ENCODE data around the gene TMED6. TPM values are rescaled to one million over a fixed set of nuclear protein-coding genes. Genes with fewer than 3 reads are reported as not detected.

TMED6 gene
- total RNA-seq, 1 experiment from 2014 or later: 0.91 TPM

DNA sequence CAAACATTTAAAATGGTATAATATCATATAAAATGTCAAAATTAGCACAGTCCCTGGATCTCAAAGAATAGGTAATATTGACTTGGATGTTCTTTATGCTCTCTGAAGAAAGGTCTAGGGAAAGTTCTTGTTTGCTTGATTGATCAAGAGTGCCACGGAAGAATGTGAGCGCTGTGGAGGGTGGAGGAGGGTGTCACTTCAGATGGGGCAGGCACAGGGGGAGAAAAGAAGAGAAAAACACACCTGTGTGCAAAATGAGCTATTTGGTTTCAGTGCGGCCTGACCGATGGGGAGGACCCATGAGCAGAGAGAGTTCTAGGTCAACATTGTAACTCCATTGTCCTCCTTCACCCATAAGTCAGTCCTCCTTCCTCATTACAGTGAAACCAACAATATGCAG lies 49.3 kb downstream of the TMED6 start:
- ChIA-PET RAD21 (ENCODE audit: low non-redundant PET in 1 of 2, low total read pairs in 2 of 2, uncharacterized antibody in 2 of 2, unreplicated experiment in 2 of 2) (no interaction called here), CTCF (no interaction called here), POLR2A (interaction anchor here (1.1 kb wide), 1 partner anchor 13 kb away, joined by 3 read pairs; no protein-coding TSS in a partner anchor)
- no peaks in the 10 kb centered on the region for H3K27me3 ChIP-seq (ENCODE audit: insufficient read depth, low read length)
- TF ChIP-seq, protein P1, sequence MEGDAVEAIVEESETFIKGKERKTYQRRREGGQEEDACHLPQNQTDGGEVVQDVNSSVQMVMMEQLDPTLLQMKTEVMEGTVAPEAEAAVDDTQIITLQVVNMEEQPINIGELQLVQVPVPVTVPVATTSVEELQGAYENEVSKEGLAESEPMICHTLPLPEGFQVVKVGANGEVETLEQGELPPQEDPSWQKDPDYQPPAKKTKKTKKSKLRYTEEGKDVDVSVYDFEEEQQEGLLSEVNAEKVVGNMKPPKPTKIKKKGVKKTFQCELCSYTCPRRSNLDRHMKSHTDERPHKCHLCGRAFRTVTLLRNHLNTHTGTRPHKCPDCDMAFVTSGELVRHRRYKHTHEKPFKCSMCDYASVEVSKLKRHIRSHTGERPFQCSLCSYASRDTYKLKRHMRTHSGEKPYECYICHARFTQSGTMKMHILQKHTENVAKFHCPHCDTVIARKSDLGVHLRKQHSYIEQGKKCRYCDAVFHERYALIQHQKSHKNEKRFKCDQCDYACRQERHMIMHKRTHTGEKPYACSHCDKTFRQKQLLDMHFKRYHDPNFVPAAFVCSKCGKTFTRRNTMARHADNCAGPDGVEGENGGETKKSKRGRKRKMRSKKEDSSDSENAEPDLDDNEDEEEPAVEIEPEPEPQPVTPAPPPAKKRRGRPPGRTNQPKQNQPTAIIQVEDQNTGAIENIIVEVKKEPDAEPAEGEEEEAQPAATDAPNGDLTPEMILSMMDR (IDR thresholded peaks at IDR 0.05 in 2 of 3, conservative IDR thresholded peaks at IDR 0.05 in 1 of 3; ENCODE audit: borderline replicate concordance in 1 of 3, insufficient read depth in 1 of 3, low read depth in 2 of 3, low read length in 2 of 3): no peak
- TF ChIP-seq SRF (IDR thresholded peaks at IDR 0.05; ENCODE audit: low read depth): no peak
- TF ChIP-seq RAD21 (IDR thresholded peaks at IDR 0.05; ENCODE audit: low read depth): no peak
- TF ChIP-seq CBX3 (IDR thresholded peaks at IDR 0.05; ENCODE audit: low read depth): no peak
- no peak for TF ChIP-seq POLR2AphosphoS5 (IDR thresholded peaks at IDR 0.05; ENCODE audit: low read depth, low read length)
- no peak for TF ChIP-seq FOSL1 (IDR thresholded peaks at IDR 0.05; ENCODE audit: low read depth)
- TF ChIP-seq TCF7L2 (IDR thresholded peaks at IDR 0.05; ENCODE audit: borderline replicate concordance, extremely low read depth, insufficient read depth, insufficient read length): no peak
- no peak for TF ChIP-seq EGR1 (IDR thresholded peaks at IDR 0.05; ENCODE audit: low read depth)
- TF ChIP-seq MAX (IDR thresholded peaks at IDR 0.05): no peak
- no peak for TF ChIP-seq ELF1 (IDR thresholded peaks at IDR 0.05; ENCODE audit: borderline replicate concordance, low read depth)
- no peak for TF ChIP-seq ATF3 (IDR thresholded peaks at IDR 0.05)
- no peak for TF ChIP-seq JUND (IDR thresholded peaks at IDR 0.05)
- TF ChIP-seq EZH2phosphoT487 (IDR thresholded peaks at IDR 0.05; ENCODE audit: borderline replicate concordance): no peak
- no peak for TF ChIP-seq SIN3A (IDR thresholded peaks at IDR 0.05; ENCODE audit: low read depth)
- TF ChIP-seq REST (IDR thresholded peaks at IDR 0.05; ENCODE audit: low read depth): no peak
- TF ChIP-seq ZFX (IDR thresholded peaks at IDR 0.05): no peak
- no peak for TF ChIP-seq ZNF274 (IDR thresholded peaks at IDR 0.05; ENCODE audit: low read depth, low read length)
- no peak for TF ChIP-seq CEBPB (IDR thresholded peaks at IDR 0.05; ENCODE audit: low read depth)
- no peak for TF ChIP-seq POLR2A (IDR thresholded peaks at IDR 0.05; ENCODE audit: borderline replicate concordance, extremely low read depth, insufficient read depth, insufficient read length)
- no peaks in the 10 kb centered on the region for H3K9me3 ChIP-seq (ENCODE audit: control insufficient read depth in 1 of 2, insufficient read depth in 1 of 2, low read depth in 1 of 2, low read length in 2 of 2)
- no peak overlapping the region for H3K4me3 ChIP-seq (replicated peaks in 1 of 2; ENCODE audit: low read depth in 1 of 2, low read length in 2 of 2)
- H3K4me1 ChIP-seq (ENCODE audit: control insufficient read depth in 1 of 2, insufficient read depth in 2 of 2, low read length in 2 of 2): no peaks in the 10 kb centered on the region
- H3K9me2 ChIP-seq (ENCODE audit: insufficient read depth): no peaks in the 10 kb centered on the region
- H3K79me2 ChIP-seq (ENCODE audit: insufficient read depth, low read length): no peaks in the 10 kb centered on the region
- H3K4me2 ChIP-seq (ENCODE audit: low read length): no peak overlapping the region
- H3K27ac ChIP-seq (ENCODE audit: low read depth, low read length): no peak overlapping the region
- ATAC-seq: no peak
- H3K36me3 ChIP-seq (ENCODE audit: control insufficient read depth in 1 of 2, insufficient read depth in 2 of 2, low read length in 2 of 2): peaks cover 0 to 17% of the 10 kb centered on the region in 2 experiments; a peak in 2 of 4 replicates
- intact Hi-C loops (cut with micrococcal nuclease): no loop called here
- no TSS peak for BruUV-seq (replicated peaks)
- H4K20me1 ChIP-seq (ENCODE audit: insufficient read depth): no peaks in the 10 kb centered on the region
- H3K9ac ChIP-seq (ENCODE audit: low read length): no peak overlapping the region
- no peak overlapping the region for H2AFZ ChIP-seq (ENCODE audit: low read depth, low read length, poor library complexity, severe bottlenecking)
- no peak for DNase-seq (ENCODE audit: low read depth, low spot score)
